Fibroblast of lung (primary cell): Measurements from ENCODE around the gene NR2C2. TPM values are rescaled to one million over a fixed set of nuclear protein-coding genes. Genes with fewer than 3 reads are reported as not detected.

Experiments
- DNase-seq, 2 donors: peaks; one replicate each; pipeline versions ENCODE4 v3.0.0 to v3.0.0-alpha.2; 2010; ENCODE audit warnings: low read depth in 2 of 2
- H2AFZ ChIP-seq: 2 replicates; pipeline ENCODE4 v1.5.1; 2012; ENCODE audit warnings: low read length, control low read depth, inconsistent platforms
- H3K27ac ChIP-seq: 2 replicates; pipeline ENCODE4 v1.5.1; 2011; ENCODE audit warnings: low read length, control low read depth; ENCODE audit not compliant: insufficient read depth
- H3K27me3 ChIP-seq: 2 replicates; pipeline ENCODE4 v1.5.1; 2011; ENCODE audit warnings: mild to moderate bottlenecking, low read length; ENCODE audit not compliant: control insufficient read depth, insufficient read depth
- H3K36me3 ChIP-seq: 2 replicates; pipeline ENCODE4 v1.5.1; 2011; ENCODE audit warnings: low read length; ENCODE audit not compliant: control insufficient read depth, insufficient read depth
- H3K4me1 ChIP-seq: 2 replicates; pipeline ENCODE4 v1.5.1; 2011; ENCODE audit warnings: low read length; ENCODE audit not compliant: control insufficient read depth, insufficient read depth; ENCODE audit errors: extremely low read depth
- H3K4me2 ChIP-seq: 2 replicates; pipeline ENCODE4 v1.5.1; 2011; ENCODE audit warnings: low read length, control low read depth; ENCODE audit not compliant: insufficient read depth; ENCODE audit errors: extremely low read depth
- H3K4me3 ChIP-seq, 4 experiments: fragments of 200-600 bp in 1 of 4; sonication (generic) in 1 of 4; replicated peaks in 1 of 4; 2 replicates each; pipeline ENCODE4 v1.5.1; 2011 to 2016; ENCODE audit warnings: low read length in 4 of 4, low read depth in 3 of 4, mild to moderate bottlenecking in 3 of 4, control low read depth in 2 of 4, inconsistent platforms in 1 of 4, mixed read lengths in 1 of 4; ENCODE audit not compliant: insufficient read depth in 1 of 4; ENCODE audit errors: control extremely low read depth in 1 of 4
- H3K79me2 ChIP-seq: 2 replicates; pipeline ENCODE4 v1.5.1; 2012; ENCODE audit warnings: mild to moderate bottlenecking, low read length, inconsistent platforms; ENCODE audit not compliant: control insufficient read depth, insufficient read depth
- H3K9ac ChIP-seq: 2 replicates; pipeline ENCODE4 v1.5.1; 2011; ENCODE audit warnings: mild to moderate bottlenecking, low read length, control low read depth; ENCODE audit not compliant: insufficient read depth
- H3K9me3 ChIP-seq: 2 replicates; pipeline ENCODE4 v1.5.1; 2012; ENCODE audit warnings: low read depth, low read length; ENCODE audit not compliant: control insufficient read depth, insufficient read depth
- H4K20me1 ChIP-seq: 2 replicates; pipeline ENCODE4 v1.5.1; 2011; ENCODE audit warnings: low read length; ENCODE audit not compliant: control insufficient read depth, insufficient read depth; ENCODE audit errors: extremely low read depth
- EZH2 ChIP-seq: IDR thresholded peaks from 2 replicates; pipeline ENCODE4 v1.5.1; 2012; ENCODE audit warnings: low read length, control low read depth, mild to moderate bottlenecking; ENCODE audit errors: missing control alignments
- polyA plus RNA-seq, 2 donors: library from polyadenylated mRNA; depleted of rRNA in 1 of 2; stranded (reverse) in 1 of 2; unstranded in 1 of 2; fragments of >200 nt; gene quantifications; 2 replicates each; pipeline ENCODE4 v1.2.1, GENCODE V29; 2011 to 2012; ENCODE audit warnings: missing spikeins in 1 of 2
- total RNA-seq: library from RNA; depleted of rRNA; stranded (reverse); fragments of >200 nt; gene quantifications from 2 replicates; pipeline ENCODE4 v1.2.1, GENCODE V29; 2014
- TF ChIP-seq, protein P1 (sequence below), 2 donors: IDR thresholded peaks in 1 of 2; conservative IDR thresholded peaks in 1 of 2; 1 replicate in 1 of 2; 2 replicates in 1 of 2; pipeline ENCODE4 v1.5.1; 2011 to 2012; ENCODE audit warnings: low read length in 2 of 2, control low read depth in 1 of 2, inconsistent platforms in 1 of 2, low read depth in 1 of 2, mild to moderate bottlenecking in 1 of 2

NR2C2 gene
- total and polyA plus RNA-seq, 2 donors (not counting 1 experiment from before 2014, with no cell fraction given), result 15.0 to 27.9 TPM

DNA sequence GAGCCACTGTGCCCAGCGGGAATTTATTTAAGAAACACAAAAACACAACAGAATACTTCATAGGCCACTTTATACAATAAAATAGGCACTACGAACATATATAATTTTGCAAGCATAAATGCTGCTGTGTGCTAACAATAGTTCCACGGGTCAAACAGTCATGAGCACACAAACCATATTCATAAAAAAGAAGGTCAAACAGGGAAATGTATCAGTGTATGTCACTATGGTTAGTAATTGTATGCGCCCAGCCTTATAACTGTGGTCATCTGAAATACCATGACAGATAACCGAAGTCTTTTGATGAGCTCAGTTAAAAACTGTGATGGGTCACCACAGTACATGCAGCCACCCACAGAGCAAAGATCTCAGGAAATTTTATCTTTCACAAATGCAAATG lies 38.1 kb upstream of the NR2C2 start:
- Histone ChIP-seq H3K4me1 (no peaks in the 10 kb centered on the region), H2AFZ (no peak overlapping the region), H3K4me3 (no peak overlapping the region), H3K9me3 (no peaks in the 10 kb centered on the region), H3K27ac (no peak overlapping the region), H3K4me2 (no peak overlapping the region), H3K9ac (no peak overlapping the region), H3K79me2 (no peaks in the 10 kb centered on the region), H3K27me3 (no peaks in the 10 kb centered on the region), H3K36me3 (no peaks in the 10 kb centered on the region), H4K20me1 (no peaks in the 10 kb centered on the region)
- no peak for TF ChIP-seq EZH2
- TF ChIP-seq, protein P1, sequence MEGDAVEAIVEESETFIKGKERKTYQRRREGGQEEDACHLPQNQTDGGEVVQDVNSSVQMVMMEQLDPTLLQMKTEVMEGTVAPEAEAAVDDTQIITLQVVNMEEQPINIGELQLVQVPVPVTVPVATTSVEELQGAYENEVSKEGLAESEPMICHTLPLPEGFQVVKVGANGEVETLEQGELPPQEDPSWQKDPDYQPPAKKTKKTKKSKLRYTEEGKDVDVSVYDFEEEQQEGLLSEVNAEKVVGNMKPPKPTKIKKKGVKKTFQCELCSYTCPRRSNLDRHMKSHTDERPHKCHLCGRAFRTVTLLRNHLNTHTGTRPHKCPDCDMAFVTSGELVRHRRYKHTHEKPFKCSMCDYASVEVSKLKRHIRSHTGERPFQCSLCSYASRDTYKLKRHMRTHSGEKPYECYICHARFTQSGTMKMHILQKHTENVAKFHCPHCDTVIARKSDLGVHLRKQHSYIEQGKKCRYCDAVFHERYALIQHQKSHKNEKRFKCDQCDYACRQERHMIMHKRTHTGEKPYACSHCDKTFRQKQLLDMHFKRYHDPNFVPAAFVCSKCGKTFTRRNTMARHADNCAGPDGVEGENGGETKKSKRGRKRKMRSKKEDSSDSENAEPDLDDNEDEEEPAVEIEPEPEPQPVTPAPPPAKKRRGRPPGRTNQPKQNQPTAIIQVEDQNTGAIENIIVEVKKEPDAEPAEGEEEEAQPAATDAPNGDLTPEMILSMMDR (conservative IDR thresholded peaks at IDR 0.05 in 1 of 2, IDR thresholded peaks at IDR 0.05 in 1 of 2; ENCODE audit: low read depth in 1 of 2, low read length in 2 of 2), result no peak
- DNase-seq, result no peak

DNA sequence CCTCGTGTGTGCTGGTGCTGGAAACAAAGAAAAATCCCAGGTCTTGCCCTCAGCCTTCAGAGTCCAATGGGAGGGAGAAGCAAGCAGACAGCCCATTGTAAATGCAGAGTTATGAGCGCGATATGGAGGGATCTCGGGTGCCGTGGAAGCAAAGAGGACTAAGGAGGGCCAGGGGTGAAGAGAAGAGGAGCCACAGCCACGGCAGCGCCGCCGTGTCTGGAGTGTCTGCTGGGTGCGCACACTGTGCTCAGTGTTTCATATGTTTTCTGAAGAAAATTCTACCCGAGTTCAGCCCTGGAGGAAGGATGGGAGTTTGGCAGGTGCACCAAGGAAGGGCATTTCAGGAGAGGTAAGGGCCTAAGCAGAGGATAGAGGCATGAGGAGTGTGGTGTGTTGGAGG lies 35.7 kb upstream of the NR2C2 start:
- TF ChIP-seq, protein P1 (conservative IDR thresholded peaks at IDR 0.05 in 1 of 2, IDR thresholded peaks at IDR 0.05 in 1 of 2; ENCODE audit: low read depth in 1 of 2, low read length in 2 of 2), result no peak
- TF ChIP-seq EZH2, result no peak
- Histone ChIP-seq H3K27ac (no peak overlapping the region), H3K36me3 (no peaks in the 10 kb centered on the region), H3K4me3 (no peak overlapping the region), H3K4me2 (no peak overlapping the region), H4K20me1 (no peaks in the 10 kb centered on the region), H3K79me2 (no peaks in the 10 kb centered on the region), H3K9me3 (no peaks in the 10 kb centered on the region), H3K4me1 (no peaks in the 10 kb centered on the region), H2AFZ (no peak overlapping the region), H3K9ac (no peak overlapping the region), H3K27me3 (no peaks in the 10 kb centered on the region)
- no peak for DNase-seq

DNA sequence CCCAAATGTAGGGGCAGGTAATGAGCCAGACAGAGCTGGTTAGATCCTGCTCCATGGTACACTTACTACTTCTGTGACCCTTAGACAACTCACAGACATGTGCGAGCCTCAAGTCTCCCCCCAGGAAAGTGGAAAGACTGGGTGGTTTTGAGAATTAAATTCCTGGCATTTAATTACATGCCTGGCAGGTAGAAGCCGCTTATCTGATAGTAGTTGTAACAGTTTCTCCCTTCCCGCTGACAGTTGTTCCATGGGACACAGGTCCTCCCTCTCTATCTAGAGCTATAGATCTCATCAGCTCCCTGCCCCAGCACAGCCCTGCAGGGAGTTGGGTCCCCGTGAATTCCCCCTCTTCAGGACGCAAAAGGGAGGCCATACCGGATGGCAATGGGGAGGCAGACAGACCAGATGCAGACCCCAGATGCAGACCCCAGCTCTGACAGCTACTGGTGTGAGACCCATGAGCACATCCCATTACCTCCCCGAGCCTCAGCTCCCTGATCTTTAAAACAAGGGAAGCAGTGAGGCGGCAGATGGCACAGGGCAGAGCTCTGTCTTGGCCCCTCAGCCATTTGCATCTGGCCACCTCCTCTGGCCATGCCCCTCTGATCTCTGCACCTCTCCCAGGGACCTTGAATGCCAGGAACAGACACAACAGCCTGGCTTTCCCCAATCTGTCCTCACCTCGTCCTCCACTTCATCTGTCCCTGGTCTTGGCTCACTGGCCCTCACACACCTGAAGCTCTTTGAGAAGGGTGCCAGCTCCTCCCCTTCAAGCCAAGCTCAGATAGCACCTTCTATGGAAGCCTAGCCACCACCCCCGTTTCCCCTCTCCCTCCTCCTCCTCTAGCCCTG lies 34.1 kb upstream of the NR2C2 start:
- DNase-seq, result no peak
- Histone ChIP-seq H3K79me2 (no peaks in the 10 kb centered on the region), H3K4me2 (no peak overlapping the region), H3K9me3 (no peaks in the 10 kb centered on the region), H3K27ac (no peak overlapping the region), H3K36me3 (no peaks in the 10 kb centered on the region), H3K4me1 (no peaks in the 10 kb centered on the region), H3K4me3 (no peak overlapping the region), H3K9ac (no peak overlapping the region), H3K27me3 (no peaks in the 10 kb centered on the region), H4K20me1 (no peaks in the 10 kb centered on the region), H2AFZ (no peak overlapping the region)
- TF ChIP-seq, protein P1 (conservative IDR thresholded peaks at IDR 0.05 in 1 of 2, IDR thresholded peaks at IDR 0.05 in 1 of 2; ENCODE audit: low read depth in 1 of 2, low read length in 2 of 2), result no peak
- TF ChIP-seq EZH2, result no peak
